NCI-H2227 (cell line): ENCODE results near the gene EHD4.

Experiments used
- DNase-seq: peaks from one replicate; lab custom pipeline; 2025; ENCODE audit not compliant: unreplicated experiment; lab: John Stamatoyannopoulos, UW

The EHD4 gene

DNA sequence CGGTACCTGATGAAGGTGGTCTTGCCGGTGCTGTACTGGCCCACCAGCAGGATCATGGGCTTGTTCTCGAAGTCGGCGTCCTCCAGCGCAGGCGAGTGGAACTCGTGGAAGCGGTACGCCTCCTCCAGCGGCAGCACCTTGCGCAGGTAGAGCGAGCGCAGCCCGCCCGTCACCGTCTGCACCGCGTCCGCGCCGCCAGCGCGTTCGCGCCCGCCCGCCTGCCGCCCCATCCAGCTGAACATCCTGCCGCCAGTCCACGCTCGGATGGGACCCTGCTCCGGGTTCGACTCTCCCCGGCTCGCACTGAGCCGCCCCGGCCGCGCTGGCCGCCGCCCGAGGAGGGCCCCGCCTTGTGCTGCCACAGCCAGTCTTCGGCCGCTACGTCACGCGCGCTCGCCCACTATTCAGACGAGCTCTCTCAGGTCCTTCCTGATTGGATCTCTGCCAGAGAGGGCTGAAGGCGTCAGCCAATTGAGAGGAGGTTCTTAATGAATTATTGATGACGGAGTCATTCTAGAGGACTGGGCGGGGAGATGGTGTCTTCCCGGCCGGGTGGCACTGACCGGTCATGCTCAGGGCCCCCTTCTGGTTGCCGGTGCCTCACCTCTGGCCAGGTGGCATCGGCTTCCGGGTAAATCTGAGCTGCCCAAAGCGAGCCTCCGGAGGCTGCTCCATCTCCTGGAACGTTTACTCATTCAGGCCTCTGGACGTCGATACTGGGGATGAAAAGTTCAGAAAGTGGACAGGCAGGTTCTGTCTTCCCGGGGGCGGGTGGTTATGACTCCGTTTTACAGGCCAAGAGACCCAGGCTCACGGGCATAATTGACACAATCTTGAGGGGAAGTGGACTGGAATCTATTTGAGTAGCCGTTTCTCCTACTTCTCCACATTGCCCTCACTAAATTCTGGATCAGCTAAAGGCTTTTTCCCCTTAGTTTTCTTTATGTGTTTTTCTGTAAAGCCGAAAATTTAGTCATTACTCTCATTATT, at the start of gene EHD4:
TSS of gene EHD4 (minus strand) at position 305 of the 990 bp plus-strand sequence. CDS start at position 242, 63 bp downstream.
- peak; percentile 95 for DNase-seq

DNA sequence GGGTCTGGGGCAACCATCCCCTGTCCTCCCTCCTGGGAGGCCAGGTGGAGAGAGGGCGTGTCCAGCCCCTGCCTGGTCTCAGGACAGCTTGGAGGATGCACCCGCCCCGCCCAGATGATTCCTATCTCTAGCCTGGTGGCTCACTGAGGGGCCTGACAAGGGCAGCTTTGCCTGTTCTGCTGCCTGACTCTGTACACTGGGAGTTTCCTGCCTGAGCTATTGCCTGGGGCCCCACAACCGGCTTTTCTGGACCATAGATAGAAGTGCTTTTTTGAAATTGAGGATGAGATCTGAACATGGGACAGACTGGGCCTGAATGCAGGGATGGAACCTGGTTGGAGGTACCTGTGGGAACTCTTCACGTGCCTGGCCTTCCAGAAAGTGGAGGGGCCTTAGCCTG, 49.2 kb upstream of the EHD4 start:
- no peak for DNase-seq

- no peak for DNase-seq
Measured at GRCh38 chr15:42020713-42021273, 48.4 kb upstream of the EHD4 start, which contains the start of gene PLA2G4E. Gene PLA2G4E (minus strand): TSS chr15:42021042. CDS start chr15:42021030, 12 bp downstream.

GRCh38 chr15:42018306-42019224, 46.2 kb upstream of the EHD4 start:
- DNase-seq: no peak

GRCh38 chr15:42016971-42017370, 44.6 kb upstream of the EHD4 start:
- DNase-seq: no peak

DNA sequence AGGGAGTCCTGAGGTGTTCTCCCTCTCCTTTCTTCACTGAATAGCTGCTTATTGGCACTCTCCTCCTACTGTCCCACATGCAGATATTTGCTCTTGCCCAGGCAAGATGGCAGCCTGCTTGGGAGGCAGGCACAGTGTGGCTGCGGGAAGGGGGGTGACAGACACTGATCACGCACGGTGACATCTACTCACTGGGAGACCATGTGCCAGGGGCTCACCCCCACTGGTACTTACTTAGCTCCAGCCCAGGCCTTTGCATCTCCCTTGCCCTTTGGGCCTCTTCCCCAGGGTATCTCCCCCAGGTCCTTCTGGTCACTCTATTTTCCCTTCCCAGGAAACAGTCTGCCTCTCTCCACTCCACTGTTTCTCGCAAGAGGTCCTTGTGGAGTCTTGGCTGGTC, 42.0 kb upstream of the EHD4 start:
- no peak for DNase-seq

GRCh38 chr15:42012928-42013482, 40.6 kb upstream of the EHD4 start:
- DNase-seq: no peak

DNA sequence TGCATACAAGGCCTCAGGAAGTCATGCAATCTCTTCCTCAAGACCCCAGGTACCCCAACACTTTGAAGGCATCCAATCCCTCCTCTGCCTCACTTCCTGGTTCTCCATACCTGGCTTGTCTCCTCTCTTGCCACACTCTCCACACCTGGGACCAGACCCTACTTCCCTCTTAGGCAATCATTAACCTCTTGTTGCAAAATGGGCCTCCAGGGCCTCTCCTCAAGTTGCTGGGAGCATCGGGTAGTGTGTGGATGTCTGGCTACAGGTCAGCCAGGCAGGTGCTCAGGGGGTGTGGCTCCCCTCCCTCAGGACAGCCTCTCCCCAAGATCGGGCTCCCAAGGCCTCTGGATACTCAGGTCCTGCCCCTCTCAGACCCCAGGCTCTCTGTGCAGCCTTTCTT, 39.9 kb upstream of the EHD4 start:
- DNase-seq: no peak

- no peak for DNase-seq
Measured at GRCh38 chr15:42011074-42011473, 38.7 kb upstream of the EHD4 start.

DNA sequence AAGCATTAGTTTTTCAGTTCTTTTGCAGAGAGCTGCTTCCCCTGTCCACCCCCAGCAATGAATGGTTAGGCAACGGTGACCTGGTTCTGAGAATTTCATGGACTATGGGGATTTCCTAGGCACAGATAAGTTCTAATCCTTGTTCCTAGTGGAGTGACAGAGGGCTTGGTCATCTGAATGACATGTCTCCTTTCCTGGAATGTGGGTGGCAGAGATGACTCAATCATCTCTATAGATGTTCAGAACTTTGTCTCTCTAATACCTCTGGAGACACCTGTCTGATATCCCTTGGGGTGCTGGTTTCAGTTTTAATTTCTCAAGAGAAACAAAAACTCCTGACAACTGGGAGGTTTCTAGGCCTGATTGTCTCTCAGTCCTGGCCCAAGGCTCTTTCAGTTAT, 38.1 kb upstream of the EHD4 start:
- DNase-seq: no peak

DNA sequence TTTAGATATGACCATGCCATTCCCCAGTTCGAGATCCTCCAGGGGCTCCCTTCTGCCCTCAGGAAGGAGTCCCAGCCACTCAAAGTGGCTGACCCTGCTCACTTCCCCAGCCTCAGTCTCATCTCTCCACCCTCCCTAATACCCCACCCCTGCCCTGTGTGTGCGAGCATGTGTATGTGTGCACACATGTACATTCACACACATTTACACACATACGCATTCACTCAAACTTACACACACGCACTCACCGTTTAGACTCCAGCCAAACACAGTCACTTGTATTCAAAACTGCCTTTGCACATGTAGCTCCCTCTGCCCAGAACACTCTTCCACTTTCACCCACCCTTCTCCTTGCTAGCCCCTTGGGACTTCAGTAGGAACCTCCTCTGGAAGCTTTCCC, 37.1 kb upstream of the EHD4 start:
- DNase-seq: no peak

GRCh38 chr15:42009022-42009421, 36.7 kb upstream of the EHD4 start:
- DNase-seq: no peak

DNA sequence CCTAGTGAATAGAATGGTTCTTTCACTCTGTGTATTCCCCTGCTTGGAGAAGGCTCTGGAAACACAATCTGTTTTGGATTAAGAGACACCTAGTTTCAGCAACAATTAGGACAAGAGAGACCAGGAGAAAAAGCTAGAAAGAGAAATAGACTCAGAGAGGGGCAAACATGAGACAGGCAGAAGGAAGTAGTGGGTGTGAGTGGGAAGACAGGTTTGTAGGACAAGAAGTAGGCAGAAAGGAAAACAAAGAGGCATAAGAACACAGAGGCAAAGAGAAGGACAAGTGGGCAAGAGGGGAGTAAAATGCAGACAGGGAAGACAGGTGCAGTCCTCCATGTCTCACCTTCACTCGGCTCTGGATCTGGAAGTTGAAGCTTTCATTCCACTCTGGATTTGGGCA, 35.0 kb upstream of the EHD4 start:
- DNase-seq: no peak

- DNase-seq: no peak
Measured at GRCh38 chr15:42002333-42002732, 30.0 kb upstream of the EHD4 start.

DNA sequence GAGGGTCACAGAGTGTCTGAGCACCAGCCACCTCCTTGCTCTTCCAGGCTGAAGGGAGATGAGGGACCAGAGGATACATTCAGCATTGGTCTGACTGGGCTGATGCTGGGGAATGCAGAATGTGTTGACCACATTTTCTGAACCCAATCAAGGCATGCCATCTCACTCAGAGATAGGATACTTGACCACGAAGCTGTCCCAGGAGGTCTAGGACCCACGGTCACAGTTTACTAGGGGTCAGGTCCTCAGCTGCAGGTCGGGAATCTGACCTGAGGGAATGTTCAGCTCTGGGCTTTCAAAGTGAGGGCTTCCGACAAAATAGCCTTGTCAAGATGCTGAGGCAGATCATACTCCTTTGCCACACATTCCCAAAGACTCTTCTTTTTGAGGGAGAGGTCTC, 28.9 kb upstream of the EHD4 start:
- DNase-seq: no peak

DNA sequence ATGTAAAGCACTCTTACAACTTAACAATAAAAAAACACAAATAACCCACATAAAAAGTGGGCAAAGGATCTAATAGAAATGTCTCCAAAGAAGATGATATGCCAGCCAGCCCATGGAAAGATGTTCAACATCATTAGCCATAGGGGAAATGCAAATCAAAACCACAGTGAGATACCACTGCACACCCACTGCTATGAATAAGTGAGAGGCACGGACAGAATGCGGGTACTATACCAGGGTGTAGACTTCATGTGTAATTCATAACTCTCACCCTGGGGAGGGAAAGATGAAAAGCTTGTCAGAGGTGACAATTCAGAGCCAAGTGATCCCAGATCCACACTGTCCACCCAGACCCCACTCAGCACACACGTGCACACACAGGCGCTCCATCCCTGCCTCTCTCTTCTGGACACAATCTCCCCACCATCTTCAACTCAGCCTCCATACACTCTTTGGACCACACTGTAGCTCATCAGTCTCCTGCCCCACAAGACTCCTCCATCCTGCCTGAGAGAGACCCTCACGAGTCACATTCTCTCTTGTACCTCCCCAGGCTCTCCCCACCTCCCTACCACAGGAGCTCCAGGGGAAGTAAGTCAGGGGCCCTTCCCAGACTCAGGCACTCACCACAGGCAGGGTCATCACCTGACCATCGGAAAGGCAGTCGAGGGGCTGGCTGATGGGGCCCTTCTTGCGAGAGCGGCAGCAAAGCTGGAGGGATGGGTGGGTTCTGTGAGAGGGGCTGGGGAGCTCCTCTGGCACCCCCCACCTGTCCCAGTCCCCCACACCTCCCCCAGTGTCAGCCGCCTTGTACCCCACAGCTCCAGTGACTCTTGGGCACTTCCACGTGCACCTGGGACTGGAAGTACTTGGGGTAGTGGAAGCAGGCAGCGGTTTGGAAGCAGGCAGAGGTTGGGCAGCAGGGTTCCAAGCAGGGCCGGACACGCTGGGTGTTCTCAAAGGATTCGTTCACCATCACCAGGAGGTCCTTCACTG, 27.2 kb upstream of the EHD4 start:
- DNase-seq: no peak

DNA sequence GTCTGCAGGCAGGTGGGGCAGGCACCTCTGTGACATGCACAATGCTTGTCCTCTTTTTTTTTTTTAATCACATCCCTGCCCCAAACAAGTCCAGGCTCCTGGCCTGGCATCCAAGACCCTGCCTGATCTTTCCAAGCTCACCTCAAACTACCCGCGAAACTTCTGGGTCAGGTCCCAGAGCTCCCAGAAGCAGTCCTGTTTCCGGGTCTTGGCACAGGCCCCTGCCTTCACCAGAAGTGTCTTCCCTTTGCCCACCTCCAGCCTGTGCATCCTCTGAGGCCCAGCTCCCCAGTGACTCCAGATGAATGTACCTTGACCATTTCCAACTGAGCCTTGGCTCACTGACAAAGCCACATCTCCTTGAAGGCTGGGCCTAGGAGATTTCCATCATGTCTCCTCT, 25.5 kb upstream of the EHD4 start:
- no peak for DNase-seq

DNA sequence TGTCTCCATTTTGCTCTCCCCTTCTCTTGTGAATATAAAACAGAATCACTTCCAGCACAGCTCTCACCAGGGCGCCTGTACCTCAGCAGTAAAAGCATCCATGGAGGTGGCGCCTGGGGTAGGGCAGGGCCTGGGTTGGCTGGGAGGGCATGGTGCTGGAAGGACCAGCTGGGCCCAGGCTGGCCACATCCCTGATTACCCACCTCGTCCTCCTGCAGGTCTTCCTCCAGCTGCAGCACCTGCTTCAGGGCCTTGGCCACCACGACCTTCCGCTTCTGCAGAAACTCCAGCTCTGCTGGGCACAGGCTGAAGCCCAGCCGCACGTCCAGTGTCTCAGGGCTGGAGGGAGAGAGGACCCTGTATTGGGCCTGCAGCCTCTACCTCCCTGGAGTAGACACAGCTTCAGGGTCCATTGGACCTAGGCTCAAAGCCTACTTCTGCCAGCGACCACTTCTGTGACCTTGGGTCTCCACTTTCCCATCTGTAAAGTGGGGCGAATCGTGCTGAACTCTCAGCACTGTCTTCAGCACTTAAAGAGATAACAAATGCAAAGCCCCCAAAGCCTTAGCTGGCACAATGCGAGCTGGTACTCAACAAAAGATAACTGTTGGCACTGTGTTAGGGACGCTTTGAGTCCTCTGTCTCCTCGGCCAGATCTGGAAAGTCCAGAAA, 24.7 kb upstream of the EHD4 start:
- no peak for DNase-seq

DNA sequence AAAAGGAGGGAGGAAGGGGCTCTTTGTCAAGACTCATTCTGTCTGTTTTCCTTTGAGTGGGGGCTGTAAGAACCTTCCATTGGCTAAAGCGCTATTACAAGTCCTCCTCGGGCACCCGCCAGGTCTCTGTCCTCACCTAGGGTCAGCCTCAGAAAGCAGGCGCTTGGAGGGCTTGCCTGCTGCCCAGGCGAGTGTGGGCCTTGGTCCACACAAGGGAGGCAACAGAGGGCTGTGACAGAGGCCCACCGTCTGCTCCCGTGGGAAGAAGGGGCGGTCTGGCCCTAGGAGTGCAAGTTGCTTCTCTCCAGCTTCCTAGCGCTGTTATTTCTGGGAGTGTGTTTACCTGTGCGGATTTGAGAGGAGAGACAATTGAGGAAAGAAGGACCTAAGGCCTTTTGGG, 24.0 kb upstream of the EHD4 start:
- no peak for DNase-seq
